GM12865 (cell line): ENCODE data around the gene ZIC1.

ENCODE experiments used
- DNase-seq: peaks from one replicate; pipeline ENCODE4 v3.0.0; 2010; ENCODE audit warnings: low read depth
- H3K4me3 ChIP-seq: 2 replicates; pipeline ENCODE4 v1.5.1; 2011; ENCODE audit warnings: mild to moderate bottlenecking, low read depth, low read length, control low read depth
- TF ChIP-seq, protein P1 (sequence below): IDR thresholded peaks from 2 replicates; pipeline ENCODE4 v1.5.1; 2011; ENCODE audit warnings: low read length, control low read depth, low read depth, inconsistent platforms; ENCODE audit not compliant: insufficient read depth; ENCODE audit errors: missing control alignments

The ZIC1 gene

DNA sequence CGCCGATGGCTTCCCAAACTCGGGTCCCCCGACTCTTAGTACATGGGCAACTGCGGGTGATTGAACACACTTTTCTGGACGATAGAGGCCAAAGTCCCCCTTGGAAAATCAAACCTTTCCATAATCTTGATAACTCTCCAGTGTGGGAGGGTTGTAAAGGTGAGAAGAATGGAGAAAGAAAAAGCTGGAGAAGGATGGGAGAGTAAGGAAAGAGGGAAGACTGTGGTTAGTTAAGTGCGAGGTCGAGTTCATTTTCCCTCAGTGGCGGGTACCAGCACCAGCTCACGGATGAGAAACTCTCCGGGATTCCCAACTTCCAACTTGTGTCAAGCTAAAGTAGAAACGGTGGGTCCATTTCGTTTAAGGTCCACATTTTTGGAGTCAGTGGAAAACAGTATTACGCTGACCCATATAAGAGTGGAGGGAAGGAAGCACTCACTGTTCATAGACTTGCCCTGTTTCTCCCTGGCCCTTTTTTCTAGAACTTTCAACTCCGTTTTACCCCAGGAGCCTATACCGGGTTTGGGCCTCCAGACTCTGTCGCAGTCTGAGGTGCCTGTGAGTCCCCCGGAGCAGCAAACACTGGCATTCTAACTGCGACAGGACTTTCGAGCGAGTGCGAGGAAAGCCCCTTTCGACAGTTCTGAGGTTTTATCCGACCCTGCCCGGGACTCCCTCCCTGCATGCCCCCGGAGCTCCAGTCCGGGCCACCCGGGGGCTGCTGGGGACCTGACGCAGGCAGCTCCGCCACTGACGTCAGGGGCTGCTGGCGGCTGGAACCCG lies 14.8 kb downstream of the ZIC1 start:
- no peak overlapping the region for H3K4me3 ChIP-seq
- TF ChIP-seq, protein P1, sequence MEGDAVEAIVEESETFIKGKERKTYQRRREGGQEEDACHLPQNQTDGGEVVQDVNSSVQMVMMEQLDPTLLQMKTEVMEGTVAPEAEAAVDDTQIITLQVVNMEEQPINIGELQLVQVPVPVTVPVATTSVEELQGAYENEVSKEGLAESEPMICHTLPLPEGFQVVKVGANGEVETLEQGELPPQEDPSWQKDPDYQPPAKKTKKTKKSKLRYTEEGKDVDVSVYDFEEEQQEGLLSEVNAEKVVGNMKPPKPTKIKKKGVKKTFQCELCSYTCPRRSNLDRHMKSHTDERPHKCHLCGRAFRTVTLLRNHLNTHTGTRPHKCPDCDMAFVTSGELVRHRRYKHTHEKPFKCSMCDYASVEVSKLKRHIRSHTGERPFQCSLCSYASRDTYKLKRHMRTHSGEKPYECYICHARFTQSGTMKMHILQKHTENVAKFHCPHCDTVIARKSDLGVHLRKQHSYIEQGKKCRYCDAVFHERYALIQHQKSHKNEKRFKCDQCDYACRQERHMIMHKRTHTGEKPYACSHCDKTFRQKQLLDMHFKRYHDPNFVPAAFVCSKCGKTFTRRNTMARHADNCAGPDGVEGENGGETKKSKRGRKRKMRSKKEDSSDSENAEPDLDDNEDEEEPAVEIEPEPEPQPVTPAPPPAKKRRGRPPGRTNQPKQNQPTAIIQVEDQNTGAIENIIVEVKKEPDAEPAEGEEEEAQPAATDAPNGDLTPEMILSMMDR, result no peak
- DNase-seq, result no peak

DNA sequence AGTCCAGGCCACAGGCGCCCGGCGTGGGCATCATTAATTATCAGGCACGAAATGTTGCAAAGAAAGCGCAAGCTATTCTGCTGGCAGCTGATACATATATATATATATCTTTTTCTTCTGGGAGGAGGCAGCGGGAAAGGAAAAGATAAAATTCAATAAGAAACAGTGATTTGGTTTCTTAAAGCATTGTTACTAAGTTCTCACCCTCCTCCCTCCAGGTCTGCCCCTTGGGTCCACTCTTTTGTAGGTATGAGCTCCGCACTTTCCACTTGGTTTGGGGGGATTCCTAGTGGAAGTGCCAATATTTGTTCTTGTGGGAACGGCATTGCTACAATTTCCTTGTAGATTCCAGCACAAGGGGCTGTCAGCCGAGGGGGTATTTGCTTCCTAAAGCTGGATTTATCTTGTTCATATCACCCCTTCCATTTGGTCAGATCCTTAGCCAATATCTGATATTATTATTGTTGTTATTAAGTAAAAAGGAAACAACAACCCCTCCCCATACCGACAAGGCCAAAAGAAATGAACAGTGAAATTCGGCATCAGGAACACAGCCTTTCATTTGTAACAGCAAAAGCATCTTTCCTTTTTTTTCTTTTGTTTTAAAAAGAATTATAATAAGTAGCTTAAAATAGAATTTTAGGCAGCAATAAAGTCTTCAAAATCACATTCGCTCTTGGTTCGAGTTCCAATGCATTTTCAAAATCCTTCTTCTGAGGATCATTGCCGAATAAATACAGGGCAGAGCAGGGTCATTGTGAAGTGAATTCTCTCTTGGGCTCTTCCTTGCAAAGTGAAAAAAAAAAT lies 15.6 kb downstream of the ZIC1 start:
- TF ChIP-seq, protein P1, result no peak
- no peak for DNase-seq
- no peak overlapping the region for H3K4me3 ChIP-seq

DNA sequence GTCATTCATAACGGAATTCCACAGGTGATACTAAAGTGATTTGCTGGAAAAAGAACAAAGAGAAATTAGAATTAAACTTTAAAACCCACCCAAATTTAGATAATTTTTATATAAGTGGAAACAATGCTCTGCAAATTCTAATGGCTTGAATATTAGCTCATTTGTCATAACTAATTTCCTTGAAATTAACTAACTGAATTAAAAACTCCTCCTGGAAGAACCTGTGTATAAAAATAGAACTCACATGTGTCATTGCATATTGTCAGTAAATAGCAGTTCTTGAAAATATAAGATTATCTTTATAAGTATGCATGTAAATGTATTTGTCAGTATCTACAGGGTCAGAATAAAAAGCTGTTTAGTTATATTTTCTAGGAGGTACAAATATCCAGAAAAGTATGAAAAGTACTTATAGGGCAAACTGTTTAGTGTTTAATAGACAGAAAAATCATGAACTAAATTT lies 16.3 kb downstream of the ZIC1 start:
- TF ChIP-seq, protein P1, result no peak
- H3K4me3 ChIP-seq, result no peak overlapping the region
- DNase-seq, result no peak

DNA sequence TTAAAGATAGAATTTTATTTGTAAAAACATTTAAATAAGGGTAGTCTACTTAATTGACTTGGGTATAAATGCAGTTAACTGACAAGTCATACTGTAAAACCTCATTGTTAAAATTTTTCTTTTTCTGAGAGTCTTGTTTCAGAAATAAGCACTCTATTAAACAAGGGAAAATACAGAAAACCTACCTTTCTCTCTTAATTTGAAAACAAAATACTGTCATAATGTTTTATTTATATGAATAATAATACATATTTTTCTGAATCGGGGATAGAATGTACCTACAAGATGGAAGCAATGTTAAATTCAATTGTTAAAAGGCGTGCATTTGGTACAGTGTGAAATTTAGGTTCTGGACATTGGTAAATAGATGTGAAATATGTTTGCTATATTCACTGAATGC lies 17.8 kb downstream of the ZIC1 start:
- TF ChIP-seq, protein P1, result no peak
- DNase-seq, result no peak
- H3K4me3 ChIP-seq, result no peak overlapping the region

DNA sequence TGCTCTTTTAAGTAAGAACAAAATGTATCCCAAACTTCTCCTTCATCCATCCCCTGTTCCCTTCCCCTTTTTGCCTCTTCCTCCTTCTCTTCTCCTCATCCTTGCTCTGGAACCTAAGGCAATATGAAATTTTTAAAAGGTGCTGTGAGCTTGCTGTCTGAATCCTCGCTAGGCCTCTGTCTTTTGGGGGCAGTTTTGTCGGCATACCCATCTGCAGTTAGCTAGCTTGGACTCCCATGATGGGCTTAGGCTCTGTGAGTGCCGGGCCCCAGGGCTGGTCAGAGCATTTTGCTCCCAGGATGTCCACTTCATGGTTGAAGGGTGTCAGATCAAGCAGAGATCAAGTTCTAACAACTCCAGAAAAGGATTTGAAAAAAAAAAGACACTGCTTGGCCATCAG lies 18.6 kb downstream of the ZIC1 start:
- no peak overlapping the region for H3K4me3 ChIP-seq
- TF ChIP-seq, protein P1, result no peak
- no peak for DNase-seq

DNA sequence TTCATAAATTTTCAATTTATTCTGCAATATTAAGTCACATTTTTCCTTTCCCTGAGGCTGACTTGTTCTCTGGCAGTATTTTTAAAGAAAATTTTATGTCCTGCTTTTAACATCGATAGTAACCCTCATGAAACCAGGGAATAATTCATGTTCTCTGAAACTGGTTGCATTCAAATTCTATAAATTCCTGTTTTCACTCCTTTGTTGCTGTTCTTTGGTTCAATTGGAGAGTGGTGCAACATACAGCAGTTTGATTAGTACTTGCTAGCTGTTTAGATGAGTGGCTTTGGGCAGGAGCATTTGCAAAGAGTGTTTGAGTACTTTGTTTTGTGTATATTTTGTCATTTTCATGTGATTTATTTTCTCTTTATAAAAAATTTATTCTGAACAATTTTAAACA lies 19.2 kb downstream of the ZIC1 start:
- H3K4me3 ChIP-seq, result no peak overlapping the region
- TF ChIP-seq, protein P1, result no peak
- DNase-seq, result no peak
